Measurements from ENCODE around the gene EEFSEC.
A peak's percentile ranks its signal among the peaks of the same experiment; 100 is the strongest.

EEFSEC gene

GRCh38 chr3:128320551-128321340, 167.5 kb downstream of the EEFSEC start:
- DNase-seq: no peak

GRCh38 chr3:128321418-128321817, 168.1 kb downstream of the EEFSEC start:
- DNase-seq: no peak

GRCh38 chr3:128322030-128323022, 169.0 kb downstream of the EEFSEC start:
- DNase-seq: no peak

- peak; percentile 44 for DNase-seq
These were observed 170.2 kb downstream of the EEFSEC start for GRCh38 chr3:128323206-128324081.

GRCh38 chr3:128324911-128325592, 171.8 kb downstream of the EEFSEC start:
- no peak for DNase-seq

GRCh38 chr3:128326051-128326823, 173.0 kb downstream of the EEFSEC start:
- no peak for DNase-seq

GRCh38 chr3:128327606-128328031, 174.3 kb downstream of the EEFSEC start:
- no peak for DNase-seq

GRCh38 chr3:128328546-128329458, 175.5 kb downstream of the EEFSEC start:
- DNase-seq: no peak

GRCh38 chr3:128329491-128330213, 176.4 kb downstream of the EEFSEC start:
- DNase-seq: no peak

GRCh38 chr3:128330214-128330842, 177.0 kb downstream of the EEFSEC start:
- no peak for DNase-seq

- no peak for DNase-seq
These were observed 180.9 kb downstream of the EEFSEC start for GRCh38 chr3:128334086-128334645.

- DNase-seq: no peak
These were observed 181.5 kb downstream of the EEFSEC start for GRCh38 chr3:128334766-128335165.

GRCh38 chr3:128335621-128336296, 182.5 kb downstream of the EEFSEC start:
- DNase-seq: no peak

- no peak for DNase-seq
These were observed 183.3 kb downstream of the EEFSEC start for GRCh38 chr3:128336337-128337156.

- peak; percentile 81 for DNase-seq
These were observed 184.0 kb downstream of the EEFSEC start for GRCh38 chr3:128337305-128337704.

- DNase-seq: no peak
These were observed 185.5 kb downstream of the EEFSEC start for GRCh38 chr3:128338536-128339330.
